ENCODE data around the gene LHFPL6.

LHFPL6 gene

DNA sequence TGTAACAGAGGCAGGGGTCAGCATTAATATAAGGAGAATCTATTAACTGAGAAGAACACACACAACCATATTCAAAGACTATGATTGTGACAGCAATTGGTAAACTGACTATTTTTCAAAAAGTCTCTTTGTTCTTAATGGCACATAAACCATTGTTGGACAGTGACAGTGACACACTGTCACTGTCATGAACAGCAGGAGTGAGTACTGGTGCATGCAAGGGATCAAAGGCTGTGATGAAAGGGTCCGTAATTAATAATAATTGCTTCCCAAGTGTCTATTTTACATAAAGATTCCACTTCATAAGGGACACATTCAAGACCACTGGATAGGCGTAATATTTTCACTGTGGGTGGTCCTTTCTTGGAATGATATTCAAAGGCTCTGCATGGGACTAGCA lies 50.7 kb downstream of the LHFPL6 start:
- DNase-seq = no peak

DNA sequence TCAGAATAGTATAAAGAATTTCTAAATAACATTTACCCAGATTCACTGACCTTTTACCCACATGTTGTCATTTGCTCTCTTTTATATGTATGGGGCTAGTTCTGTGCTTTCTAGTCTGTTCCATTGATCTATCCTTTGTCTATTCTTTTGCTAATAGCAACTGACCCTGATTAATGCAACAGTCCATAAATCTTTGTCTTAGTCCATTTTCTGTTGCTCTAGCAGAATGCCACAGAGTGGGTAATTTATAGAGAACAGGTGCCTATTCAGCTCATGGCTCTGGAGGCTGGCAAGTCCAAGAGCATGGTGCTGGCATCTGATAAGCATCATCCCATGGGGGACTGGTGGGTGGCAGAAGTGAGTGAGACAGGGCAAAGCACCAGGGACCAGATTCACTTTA lies 52.1 kb downstream of the LHFPL6 start:
- no peak for DNase-seq

GRCh38 chr13:39547108-39547507 lies 55.9 kb downstream of the LHFPL6 start:
- no peak for DNase-seq

DNA sequence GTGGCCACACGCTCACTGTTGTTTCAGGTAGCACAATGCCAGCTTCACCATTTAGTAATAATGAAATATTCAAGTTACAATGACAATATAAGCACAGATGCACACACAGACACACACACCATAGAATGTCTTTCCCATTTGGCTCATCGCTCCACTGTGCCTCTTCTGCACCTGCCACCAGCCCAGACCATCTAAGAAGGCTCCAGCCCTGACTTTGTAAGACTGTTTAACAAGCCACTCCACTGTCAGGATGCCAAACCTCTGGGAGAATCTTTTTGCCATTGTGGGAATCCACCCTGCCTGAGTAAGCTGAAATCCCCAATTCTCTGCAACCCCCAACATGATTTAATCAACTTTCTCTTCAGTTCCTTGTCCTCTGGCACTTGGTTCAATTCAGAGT lies 60.6 kb downstream of the LHFPL6 start:
- DNase-seq = no peak

GRCh38 chr13:39540929-39541605 lies 61.9 kb downstream of the LHFPL6 start:
- DNase-seq = no peak

- DNase-seq = no peak
Measured at GRCh38 chr13:39538816-39539790, 63.9 kb downstream of the LHFPL6 start.

GRCh38 chr13:39536906-39537305 lies 66.1 kb downstream of the LHFPL6 start:
- no peak for DNase-seq

DNA sequence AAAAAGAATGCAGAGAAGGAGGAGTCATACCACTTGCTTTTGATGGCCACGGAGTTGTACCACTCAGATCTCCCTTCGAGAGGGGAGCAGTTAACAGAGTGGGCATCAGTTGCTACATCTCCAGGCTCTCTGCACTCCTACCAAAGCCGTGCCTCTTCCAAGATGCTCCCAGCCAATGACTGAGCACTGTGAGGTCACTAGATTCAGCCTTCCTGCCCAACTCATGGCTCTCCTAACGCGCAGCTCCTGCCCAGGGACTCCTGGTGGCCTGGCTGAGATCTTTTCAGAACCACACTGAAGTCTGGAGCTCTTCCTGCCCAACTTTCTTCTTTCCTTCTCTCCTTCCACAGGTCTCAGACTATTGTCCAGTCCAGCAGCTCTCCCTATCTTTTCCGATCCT lies 66.7 kb downstream of the LHFPL6 start:
- DNase-seq = no peak

DNA sequence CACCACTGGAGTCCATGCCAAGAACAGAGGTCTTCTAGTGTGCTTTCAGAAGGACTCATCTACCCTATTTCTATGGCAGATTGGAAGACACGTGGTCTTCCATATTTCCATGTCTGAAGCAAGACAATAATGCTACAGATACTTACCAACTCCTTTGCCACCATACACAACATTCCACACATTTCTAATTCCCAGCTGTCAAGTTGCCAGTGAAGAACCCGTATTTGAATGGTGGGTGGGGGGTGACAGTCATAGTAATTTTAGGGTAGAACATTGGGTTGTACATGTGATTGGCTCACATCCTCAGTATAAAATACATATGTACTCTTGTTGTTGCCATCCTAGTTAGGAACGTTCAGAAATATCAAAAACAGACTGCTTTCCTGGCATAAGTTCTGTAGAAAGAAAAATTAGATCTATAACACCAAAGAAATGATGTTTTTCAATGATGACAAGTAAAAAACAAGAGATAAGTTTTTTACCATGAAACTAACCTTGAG lies 69.3 kb downstream of the LHFPL6 start:
- DNase-seq = no peak

DNA sequence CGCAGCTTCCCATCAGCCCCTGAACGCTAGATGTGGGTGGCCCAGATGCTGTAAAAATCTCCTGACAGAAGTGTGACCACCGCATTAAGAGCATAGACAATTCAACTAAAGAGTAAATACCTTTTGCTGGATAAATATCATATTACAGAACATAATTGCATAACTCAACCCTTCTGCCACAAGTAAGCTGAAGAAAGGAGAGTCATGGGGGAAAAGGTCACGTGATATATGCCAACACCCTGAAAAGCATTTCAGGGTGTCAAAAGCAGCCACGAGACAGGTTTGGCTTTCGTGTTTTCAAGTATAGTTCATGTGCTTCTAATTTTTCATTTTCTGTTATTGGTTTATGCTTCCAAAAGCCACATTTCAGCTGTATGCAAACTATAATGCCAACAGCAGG lies 71.3 kb downstream of the LHFPL6 start:
- DNase-seq = no peak

- no peak for DNase-seq
Measured at GRCh38 chr13:39530916-39531315, 72.1 kb downstream of the LHFPL6 start.

GRCh38 chr13:39528661-39528980 lies 74.4 kb downstream of the LHFPL6 start:
- no peak for DNase-seq

DNA sequence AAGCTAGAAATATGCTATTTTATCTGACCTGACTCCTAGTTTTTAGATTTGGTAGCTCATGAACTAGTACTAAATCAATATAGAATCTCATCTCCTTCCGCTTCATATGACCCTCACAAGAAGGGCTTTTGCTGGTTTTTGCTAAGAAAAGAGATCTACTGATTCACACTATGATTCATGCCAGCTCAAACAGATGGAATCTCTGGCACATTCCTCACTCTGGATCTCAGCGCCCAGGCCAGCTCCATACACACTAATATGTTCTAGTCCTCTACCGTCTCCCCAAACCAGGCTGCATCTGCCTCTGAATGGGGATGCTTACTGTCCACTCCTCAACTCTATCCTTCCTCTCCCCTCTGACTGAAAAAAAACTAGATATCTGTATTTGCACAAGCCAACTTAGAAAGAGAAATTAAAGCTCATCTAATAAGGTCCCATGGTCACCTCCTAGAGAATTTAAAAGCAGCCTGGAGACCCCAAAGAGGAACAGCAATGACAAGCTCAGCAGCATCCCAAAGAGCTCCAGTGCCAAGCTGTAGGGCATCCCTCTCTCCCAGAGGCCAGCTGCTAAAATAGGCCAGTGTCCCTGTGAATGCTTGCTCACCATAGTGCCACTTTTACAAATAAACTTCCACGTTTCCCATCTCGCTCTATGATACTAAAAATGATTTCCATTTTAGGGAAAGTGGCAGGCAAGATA lies 74.9 kb downstream of the LHFPL6 start:
- no peak for DNase-seq

DNA sequence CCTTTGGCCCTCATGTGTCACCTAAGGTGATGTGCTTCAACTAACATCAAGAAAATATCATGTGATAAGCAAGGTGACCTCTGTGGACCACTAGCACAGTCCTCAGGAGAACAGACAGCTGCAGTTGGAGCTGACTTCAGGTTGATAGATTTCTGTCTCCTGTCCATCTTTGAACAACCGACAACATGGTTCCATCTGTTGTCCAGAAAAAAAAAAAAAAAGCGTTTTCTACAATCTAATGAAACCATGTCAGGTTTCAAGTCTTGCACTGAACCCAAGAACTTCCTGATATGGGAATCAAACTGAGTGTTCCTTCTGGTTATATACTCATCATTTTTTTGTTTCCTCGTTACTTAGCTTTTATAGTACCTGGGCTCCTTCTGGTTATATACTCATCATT lies 75.7 kb downstream of the LHFPL6 start:
- DNase-seq = no peak

- DNase-seq = no peak
Measured at GRCh38 chr13:39526499-39526898, 76.5 kb downstream of the LHFPL6 start.

- DNase-seq = no peak
Measured at GRCh38 chr13:39525506-39525905, 77.5 kb downstream of the LHFPL6 start.

GRCh38 chr13:39524795-39525194 lies 78.2 kb downstream of the LHFPL6 start:
- no peak for DNase-seq

DNA sequence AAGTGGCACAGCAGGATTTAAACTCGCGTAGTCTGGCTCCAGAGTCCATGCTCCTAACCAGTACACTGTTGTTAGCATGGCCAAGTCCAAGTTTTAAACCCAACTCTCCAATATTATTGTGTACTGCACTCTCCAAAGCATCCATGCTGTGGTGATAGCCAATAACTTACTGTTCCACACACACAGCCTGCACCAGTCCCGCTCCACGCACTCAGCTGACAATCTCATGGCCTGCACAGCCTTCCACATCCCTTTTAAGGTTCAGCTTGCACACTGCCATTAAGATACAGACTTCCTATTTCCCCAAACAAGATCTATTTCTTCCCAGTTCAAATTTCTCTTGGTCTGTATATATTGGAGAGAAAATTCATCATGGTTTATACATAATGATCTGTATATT lies 80.7 kb downstream of the LHFPL6 start:
- no peak for DNase-seq

GRCh38 chr13:39521701-39522100 lies 81.3 kb downstream of the LHFPL6 start:
- DNase-seq = no peak

GRCh38 chr13:39516096-39516495 lies 86.9 kb downstream of the LHFPL6 start:
- DNase-seq = no peak

GRCh38 chr13:39515224-39515714 lies 87.7 kb downstream of the LHFPL6 start:
- DNase-seq = no peak

GRCh38 chr13:39512687-39513086 lies 90.3 kb downstream of the LHFPL6 start:
- no peak for DNase-seq

GRCh38 chr13:39510316-39510695 lies 92.7 kb downstream of the LHFPL6 start:
- DNase-seq = no peak
